BLaER1 (cell line): ENCODE data around the gene FXR2.
A peak's percentile ranks its signal among the peaks of the same experiment; 100 is the strongest.

Experiments used
- H3K27ac ChIP-seq: shearing (Covaris generic); formaldehyde crosslinking; 2 replicates; pipeline ENCODE4 v1.8.1; 2022
- H3K27me3 ChIP-seq: shearing (Covaris generic); formaldehyde crosslinking; 2 replicates; pipeline ENCODE4 v1.8.1; 2022
- H3K36me3 ChIP-seq: shearing (Covaris generic); formaldehyde crosslinking; 2 replicates; pipeline ENCODE4 v1.8.1; 2022
- H3K4me1 ChIP-seq: shearing (Covaris generic); formaldehyde crosslinking; 2 replicates; pipeline ENCODE4 v1.8.1; 2022
- H3K4me2 ChIP-seq: shearing (Covaris generic); formaldehyde crosslinking; 2 replicates; pipeline ENCODE4 v1.8.1; 2022
- H3K4me3 ChIP-seq: shearing (Covaris generic); formaldehyde crosslinking; 2 replicates; pipeline ENCODE4 v1.8.1; 2022
- H3K9ac ChIP-seq: shearing (Covaris generic); formaldehyde crosslinking; 2 replicates; pipeline ENCODE4 v1.8.1; 2022
- H3K9me3 ChIP-seq: shearing (Covaris generic); formaldehyde crosslinking; 2 replicates; pipeline ENCODE4 v1.8.1; 2022
- H4K20me1 ChIP-seq: shearing (Covaris generic); formaldehyde crosslinking; 2 replicates; pipeline ENCODE4 v1.8.1; 2022
- Cebpa-rat ChIP-seq: shearing (Covaris generic); IDR thresholded peaks from 2 replicates; pipeline ENCODE4 v1.8.1; 2022

The FXR2 gene

DNA sequence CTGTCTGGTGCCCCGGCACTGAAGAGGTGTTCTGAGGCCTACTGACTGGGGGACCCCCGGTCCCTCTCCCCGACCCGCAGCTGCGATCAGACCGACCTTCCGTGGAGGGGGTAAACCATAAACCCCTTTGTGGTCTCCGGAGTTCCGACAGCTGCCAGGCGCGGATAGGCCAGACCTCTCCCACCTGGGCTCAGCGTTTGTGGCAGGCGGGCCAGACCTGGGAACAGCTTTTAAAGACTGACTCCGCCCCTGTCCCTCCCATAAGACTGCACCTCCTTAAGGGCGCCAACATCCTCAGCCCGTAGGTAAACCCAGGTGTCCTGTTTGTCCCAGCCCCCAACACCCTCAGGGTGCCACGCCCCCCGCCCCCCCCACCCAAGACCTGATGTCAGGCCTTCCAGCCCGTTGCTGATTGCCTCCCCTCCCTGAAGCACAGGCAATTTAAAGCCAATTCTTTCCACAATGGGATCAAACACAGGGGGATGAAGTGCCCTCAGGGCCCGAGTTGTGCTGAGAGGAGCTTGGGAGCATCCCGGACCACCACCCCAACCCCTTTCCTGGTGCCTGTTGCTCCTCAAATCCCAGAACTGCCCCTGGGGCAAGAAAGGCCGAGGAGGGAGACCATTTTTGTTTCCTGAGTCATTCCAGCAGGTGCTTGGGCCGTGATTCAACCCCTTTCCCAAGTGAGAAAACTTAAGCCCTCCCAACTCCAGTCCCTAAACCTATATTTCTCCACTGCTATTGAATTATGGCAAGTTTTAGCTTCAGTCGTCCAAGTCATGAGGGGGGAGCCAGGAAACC lies 24.6 kb downstream of the FXR2 start, which contains the start of gene SOX15:
TSS of gene SOX15 (minus strand) at position 204 of the 801 bp plus-strand sequence. CDS start 418 bp downstream, outside the sequence.
- H3K9me3 ChIP-seq = no peaks in the 10 kb centered on the region
- peak within 1 kb of the TSS; percentile 68 for H3K4me2 ChIP-seq
- H3K36me3 ChIP-seq = peaks cover 85% of the 10 kb centered on the region
- 0 out of 2 replicates have a peak within 1 kb of the TSS, but pooled peaks have one; percentile 10 for H3K27ac ChIP-seq
- no peak within 1 kb of the TSS for H3K4me3 ChIP-seq
- peak within 1 kb of the TSS; percentile 22; the same call in 1 of the 2 replicates for H3K9ac ChIP-seq
- TF ChIP-seq Cebpa-rat = no peak
- peaks cover 26% of the 10 kb centered on the region for H3K4me1 ChIP-seq
- H4K20me1 ChIP-seq = peaks cover 13% of the 10 kb centered on the region; the same call in 1 of the 2 replicates
- no peaks in the 10 kb centered on the region for H3K27me3 ChIP-seq

DNA sequence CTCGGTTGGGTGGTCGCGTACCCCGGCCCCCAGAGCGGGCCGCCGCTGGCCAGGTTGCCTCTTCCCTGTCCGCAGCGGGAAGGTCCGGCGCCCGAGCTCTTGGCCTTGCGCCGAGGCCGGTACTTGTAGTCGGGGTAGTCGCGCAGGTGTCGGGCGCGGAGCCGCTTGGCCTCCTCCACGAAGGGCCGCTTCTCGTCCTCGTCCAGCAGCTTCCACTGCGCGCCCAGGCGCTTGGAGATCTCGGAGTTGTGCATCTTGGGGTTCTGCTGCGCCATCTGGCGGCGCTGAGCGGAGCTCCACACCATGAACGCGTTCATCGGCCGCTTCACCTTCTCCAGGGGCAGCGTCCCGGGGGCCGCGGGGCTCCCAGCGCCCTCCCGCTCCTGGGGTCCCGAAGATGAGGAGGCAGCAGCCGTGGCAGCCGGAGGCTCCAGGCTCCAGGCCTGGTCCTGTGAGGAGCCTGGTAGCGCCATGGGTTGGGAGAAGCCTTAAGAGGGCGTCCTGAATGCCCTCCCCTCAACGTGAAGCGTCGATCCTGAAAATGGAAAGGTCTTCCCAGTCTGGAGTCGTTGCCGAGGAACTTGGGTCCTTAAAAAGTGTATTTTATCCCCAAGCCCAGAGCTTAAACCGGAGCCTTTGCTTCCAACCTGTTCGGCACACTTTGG lies 25.4 kb downstream of the FXR2 start:
- peak overlapping the region; percentile 68 for H3K4me2 ChIP-seq
- no peak for TF ChIP-seq Cebpa-rat
- peak overlapping the region; percentile 22; the same call in 1 of the 2 replicates for H3K9ac ChIP-seq

DNA sequence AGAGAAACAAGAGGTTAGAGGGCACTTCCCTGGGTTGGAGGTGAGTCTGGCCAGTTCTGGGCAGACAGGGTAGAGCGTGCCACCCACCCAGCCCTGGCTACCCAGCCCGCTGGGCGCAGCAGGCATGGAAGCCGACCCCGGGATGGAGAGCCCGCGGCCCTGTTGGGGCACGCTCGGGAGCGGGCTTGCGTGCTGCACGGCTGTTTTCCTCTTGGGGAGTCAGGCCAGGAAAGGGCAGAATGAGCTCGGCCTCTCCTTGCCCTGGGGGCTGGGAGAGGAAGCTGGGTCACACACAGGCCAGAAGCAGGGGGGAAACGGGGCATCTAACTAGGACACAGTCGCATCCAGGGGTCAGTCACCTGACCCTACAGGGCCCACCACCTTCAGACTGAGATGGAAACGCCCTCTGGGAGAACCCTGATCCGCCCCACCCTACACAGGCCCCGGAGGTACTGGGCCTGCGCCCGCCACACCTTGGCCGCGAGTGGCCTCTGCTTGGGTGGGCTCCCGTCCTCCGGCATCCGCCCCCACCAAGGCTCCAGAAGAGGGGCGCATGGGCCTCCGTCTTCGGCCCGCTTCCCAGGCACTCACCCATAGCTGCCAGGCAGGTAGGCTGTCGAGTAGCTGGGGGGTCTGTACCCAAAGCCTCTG lies 26.0 kb downstream of the FXR2 start:
- H3K27ac ChIP-seq = no peak overlapping the region
- H3K9me3 ChIP-seq = no peaks in the 10 kb centered on the region
- H3K36me3 ChIP-seq = peaks cover 71% of the 10 kb centered on the region
- H3K4me3 ChIP-seq = no peak overlapping the region
- 0 out of 2 replicates have a peak overlapping the region, but pooled peaks have one; percentile 26 for H3K9ac ChIP-seq
- TF ChIP-seq Cebpa-rat = no peak
- H4K20me1 ChIP-seq = peaks cover 13% of the 10 kb centered on the region; the same call in 1 of the 2 replicates
- no peak overlapping the region for H3K4me2 ChIP-seq
- peaks cover 35% of the 10 kb centered on the region for H3K4me1 ChIP-seq
- no peaks in the 10 kb centered on the region for H3K27me3 ChIP-seq

More for the DNA sequence above, 25.4 kb downstream of the FXR2 start:
- no peaks in the 10 kb centered on the region for H3K27me3 ChIP-seq
- H3K9me3 ChIP-seq = no peaks in the 10 kb centered on the region
- peaks cover 34% of the 10 kb centered on the region for H3K4me1 ChIP-seq
- H3K36me3 ChIP-seq = peaks cover 78% of the 10 kb centered on the region
- H3K27ac ChIP-seq = 0 out of 2 replicates have a peak overlapping the region, but pooled peaks have one; percentile 10
- H4K20me1 ChIP-seq = peaks cover 13% of the 10 kb centered on the region; the same call in 1 of the 2 replicates
- no peak overlapping the region for H3K4me3 ChIP-seq

- Histone ChIP-seq H4K20me1 (peaks cover 13% of the 10 kb centered on the region; the same call in 1 of the 2 replicates), H3K4me1 (peaks cover 44% of the 10 kb centered on the region), H3K9me3 (no peaks in the 10 kb centered on the region), H3K4me3 (no peak overlapping the region), H3K4me2 (peak overlapping the region; percentile 25), H3K27ac (peak overlapping the region; percentile 28; the same call in 1 of the 2 replicates), H3K27me3 (no peaks in the 10 kb centered on the region), H3K36me3 (peaks cover 60% of the 10 kb centered on the region), H3K9ac (peak overlapping the region; percentile 26)
- no peak for TF ChIP-seq Cebpa-rat
Observed at GRCh38 chr17:7587420-7588151, 27.1 kb downstream of the FXR2 start.

DNA sequence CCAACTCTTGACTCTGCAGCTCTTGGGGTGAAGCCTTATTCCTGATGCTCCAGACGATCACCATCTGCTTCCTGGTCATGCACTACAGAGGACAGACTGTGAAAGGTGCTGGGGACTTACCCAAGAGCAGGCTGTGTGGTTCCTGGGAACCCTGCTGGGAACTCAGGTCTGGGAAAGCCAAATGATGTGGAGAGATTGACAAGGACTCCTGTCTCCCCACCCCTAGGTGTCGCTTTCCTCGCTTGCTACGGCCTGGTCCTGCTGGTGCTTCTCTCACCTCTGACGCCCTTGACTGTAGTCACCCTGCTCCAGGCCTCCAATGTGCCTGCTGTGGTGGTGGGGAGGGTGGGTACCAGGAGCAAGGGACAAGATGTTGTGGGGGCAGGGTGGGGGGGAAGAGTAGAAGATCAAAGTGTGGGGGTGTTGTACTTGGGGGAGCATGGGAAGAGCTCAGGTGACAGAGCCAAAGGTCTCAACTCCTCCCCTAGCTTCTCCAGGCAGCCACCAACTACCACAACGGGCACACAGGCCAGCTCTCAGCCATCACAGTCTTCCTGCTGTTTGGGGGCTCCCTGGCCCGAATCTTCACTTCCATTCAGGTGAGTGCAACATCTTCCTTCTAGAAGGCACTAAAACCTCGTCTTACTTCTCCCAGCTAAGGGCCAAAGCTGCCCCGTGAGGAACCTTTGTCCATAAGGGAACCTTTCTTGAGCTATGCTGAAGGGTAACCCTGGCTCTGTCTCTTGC lies 27.9 kb downstream of the FXR2 start:
- Histone ChIP-seq H3K4me3 (no peak overlapping the region), H3K27me3 (no peaks in the 10 kb centered on the region), H4K20me1 (peaks cover 13% of the 10 kb centered on the region; the same call in 1 of the 2 replicates), H3K9ac (peak overlapping the region; percentile 26), H3K27ac (peak overlapping the region; percentile 28; the same call in 1 of the 2 replicates), H3K36me3 (peaks cover 53% of the 10 kb centered on the region), H3K4me1 (peaks cover 51% of the 10 kb centered on the region), H3K9me3 (no peaks in the 10 kb centered on the region), H3K4me2 (peak overlapping the region; percentile 25; the same call in 1 of the 2 replicates)
- TF ChIP-seq Cebpa-rat = no peak

DNA sequence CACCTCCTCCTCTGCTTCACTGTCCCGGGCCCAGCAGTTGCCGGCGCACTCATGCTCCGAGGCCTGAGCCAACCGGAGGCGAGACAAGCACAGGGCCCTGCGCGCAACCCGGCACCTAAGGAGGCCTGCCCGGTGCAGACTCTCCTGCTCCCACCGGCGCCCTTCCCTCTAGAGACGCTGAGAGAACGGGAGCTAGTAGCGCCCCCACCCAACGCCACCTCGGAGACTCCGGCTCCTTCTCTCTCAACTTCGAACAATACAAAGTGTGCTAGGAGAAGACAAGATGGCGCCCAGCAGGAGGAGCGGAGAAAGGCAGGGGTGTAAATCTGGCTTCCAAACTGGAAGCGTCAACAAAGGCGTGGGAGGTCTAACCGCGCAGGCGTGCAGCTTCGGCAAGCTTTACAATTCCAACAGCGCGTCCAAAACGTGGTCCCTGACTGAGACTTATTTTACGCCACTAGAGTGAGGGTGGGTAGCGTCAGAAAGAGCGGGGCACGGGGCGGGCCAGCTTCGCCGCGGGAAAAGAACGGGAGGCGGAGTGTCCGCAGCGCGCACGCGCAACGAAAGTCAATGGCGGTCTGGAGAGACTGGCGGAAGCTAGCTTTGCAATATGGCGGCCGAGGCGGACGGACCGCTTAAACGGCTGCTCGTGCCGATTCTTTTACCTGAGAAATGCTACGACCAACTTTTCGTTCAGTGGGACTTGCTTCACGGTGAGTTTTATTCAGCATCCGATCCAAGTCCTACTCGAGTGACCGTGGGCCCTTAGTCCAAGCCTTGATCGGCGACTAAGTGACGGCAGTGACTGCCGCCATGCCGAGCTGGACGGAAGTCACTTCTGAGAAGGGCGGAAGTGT lies 31.2 kb downstream of the FXR2 start, which contains the start of gene MPDU1:
TSS of gene MPDU1 (plus strand) at position 600 of the 857 bp plus-strand sequence. CDS start at position 611, 11 bp downstream.
- Histone ChIP-seq H3K27ac (peak within 1 kb of the TSS; percentile 96), H3K4me1 (peaks cover 77% of the 10 kb centered on the region), H4K20me1 (peaks cover 20% of the 10 kb centered on the region), H3K27me3 (no peaks in the 10 kb centered on the region), H3K4me3 (peak within 1 kb of the TSS; percentile 70), H3K4me2 (peak within 1 kb of the TSS; percentile 98), H3K36me3 (peaks cover 49% of the 10 kb centered on the region), H3K9ac (peak within 1 kb of the TSS; percentile 95), H3K9me3 (no peaks in the 10 kb centered on the region)
- no peak for TF ChIP-seq Cebpa-rat

DNA sequence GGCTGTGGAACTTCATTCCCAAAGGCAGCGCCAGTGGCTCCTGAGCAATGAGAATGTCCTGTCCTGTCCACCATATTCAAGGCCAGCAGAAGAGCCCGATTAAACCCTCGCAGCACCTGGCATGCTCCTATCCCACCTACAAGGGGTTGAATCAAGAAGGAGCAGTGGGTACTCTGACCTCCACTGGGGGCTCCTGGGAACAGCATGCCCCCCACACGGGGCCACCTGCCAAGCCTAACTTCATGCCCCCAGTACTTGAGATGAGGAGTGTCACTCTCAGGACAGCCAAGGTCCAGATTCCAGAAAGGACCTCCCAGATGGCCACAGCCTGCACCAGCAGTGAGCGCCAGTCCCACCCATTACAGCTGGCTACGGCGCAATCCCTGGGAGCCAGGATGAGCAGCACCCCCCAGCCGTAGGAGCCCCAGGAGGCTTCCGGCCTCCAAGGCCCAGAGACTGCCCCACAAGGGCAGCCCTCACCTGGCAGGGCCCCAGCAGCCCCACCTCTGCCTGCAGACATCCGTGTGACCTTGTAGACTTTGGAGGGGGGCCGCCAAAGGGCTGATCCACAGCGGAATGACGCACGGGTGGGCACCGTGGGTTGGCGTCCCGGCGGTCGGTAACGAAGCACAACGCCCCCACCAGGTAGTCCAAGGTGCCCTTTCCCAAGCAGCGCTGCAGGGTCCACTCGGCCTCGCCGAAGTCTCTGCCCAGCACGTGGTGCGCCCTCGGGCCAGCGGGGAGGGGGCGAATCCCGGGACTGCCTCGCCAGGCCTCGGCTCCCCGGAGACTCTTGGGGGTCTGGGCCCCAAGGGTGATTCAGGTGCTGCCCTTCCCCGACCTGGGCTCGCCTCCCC lies 32.1 kb downstream of the FXR2 start:
- peak overlapping the region; percentile 95 for H3K9ac ChIP-seq
- H3K27ac ChIP-seq = peak overlapping the region; percentile 96
- TF ChIP-seq Cebpa-rat = no peak
- no peaks in the 10 kb centered on the region for H3K9me3 ChIP-seq
- H4K20me1 ChIP-seq = peaks cover 29% of the 10 kb centered on the region
- H3K4me3 ChIP-seq = peak overlapping the region; percentile 70
- H3K4me1 ChIP-seq = peaks cover 82% of the 10 kb centered on the region
- peak overlapping the region; percentile 98 for H3K4me2 ChIP-seq
- H3K27me3 ChIP-seq = no peaks in the 10 kb centered on the region
- H3K36me3 ChIP-seq = peaks cover 49% of the 10 kb centered on the region
